ENCODE results near the gene WDR90. TPM values are rescaled to one million over a fixed set of nuclear protein-coding genes. Genes with fewer than 3 reads are reported as not detected.

WDR90 gene
- total RNA-seq, 1 experiment from 2014 or later, result 28.7 TPM

GRCh38 chr16:676565-676902, 27.4 kb downstream of the WDR90 start:
- no peak for DNase-seq (ENCODE audit: low spot score)

GRCh38 chr16:676913-677312, 27.7 kb downstream of the WDR90 start:
- DNase-seq (ENCODE audit: low spot score), result no peak

- DNase-seq (ENCODE audit: low spot score), result no peak
Measured at GRCh38 chr16:677316-678190, 28.4 kb downstream of the WDR90 start.

DNA sequence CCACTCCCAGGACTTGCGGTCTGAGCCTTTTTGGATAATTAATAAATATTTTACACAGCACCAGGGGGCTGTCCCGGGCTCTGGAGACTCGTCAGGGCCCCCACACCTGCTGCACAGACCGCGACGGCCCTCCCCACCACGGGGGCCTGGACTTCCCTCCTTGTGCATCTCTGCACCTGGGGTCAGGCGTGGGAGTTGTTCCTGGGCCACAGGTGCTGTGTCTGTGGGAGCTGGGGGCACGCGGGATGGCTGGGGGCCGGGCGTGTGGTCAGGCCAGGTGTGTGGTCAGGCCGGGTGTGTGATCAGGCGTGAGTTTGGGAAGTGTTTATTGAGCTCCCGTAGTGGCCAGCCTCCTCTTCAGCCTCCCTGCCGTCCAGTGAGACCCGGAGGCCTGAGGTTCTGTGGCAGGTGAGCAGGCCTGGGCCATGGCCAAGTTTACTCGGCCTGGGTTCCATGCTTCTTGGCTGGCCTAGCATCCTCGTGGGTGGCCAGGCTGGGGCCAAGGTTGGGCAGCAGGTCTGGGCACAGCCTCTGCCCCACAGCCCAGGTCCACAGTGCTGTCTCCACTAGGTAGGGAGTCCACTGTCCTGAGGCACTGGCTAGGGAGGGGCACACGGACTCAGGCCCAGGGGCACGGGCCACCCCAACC, 29.2 kb downstream of the WDR90 start:
- no peak for DNase-seq (ENCODE audit: low spot score)

- DNase-seq (ENCODE audit: low spot score), result no peak
Measured at GRCh38 chr16:678858-679813, 30.0 kb downstream of the WDR90 start.

DNA sequence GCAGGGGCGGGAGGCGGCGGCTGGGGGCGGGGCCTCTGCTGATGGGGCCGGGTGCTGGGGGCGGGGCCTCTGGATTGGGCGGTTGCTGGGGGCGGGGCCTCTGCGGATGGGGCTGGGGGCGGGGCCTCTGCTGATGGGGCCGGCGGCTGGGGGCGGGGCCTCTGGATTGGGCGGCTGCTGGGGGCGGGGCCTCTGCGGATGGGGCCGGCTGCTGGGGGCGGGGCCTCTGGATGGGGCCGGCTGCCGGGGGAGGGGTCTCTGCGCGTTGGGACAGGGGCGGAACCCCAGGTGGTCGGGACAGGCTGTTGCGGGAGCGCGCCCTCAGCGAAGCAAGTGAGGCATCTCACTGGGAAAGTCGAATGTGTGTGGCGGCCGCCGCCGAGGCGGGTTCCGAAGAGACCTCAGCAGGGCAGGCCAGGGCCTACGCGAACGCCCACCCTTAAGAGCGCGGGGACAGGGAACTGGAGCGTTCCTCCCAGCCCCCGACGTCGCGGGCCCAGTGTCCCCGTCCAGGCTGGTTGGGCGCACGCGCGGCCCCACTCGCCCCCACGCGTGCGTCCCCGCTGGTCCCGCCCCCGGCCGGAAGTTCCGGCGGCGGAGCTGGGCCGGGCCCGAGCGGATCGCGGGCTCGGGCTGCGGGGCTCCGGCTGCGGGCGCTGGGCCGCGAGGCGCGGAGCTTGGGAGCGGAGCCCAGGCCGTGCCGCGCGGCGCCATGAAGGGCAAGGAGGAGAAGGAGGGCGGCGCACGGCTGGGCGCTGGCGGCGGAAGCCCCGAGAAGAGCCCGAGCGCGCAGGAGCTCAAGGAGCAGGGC, 30.9 kb downstream of the WDR90 start, which contains the start of gene STUB1:
Gene STUB1 (plus strand): TSS at position 597 of the 811 bp plus-strand sequence. CDS start 116 bp downstream, at position 713.
- peak; percentile 77 for DNase-seq (ENCODE audit: low spot score)

- DNase-seq (ENCODE audit: low spot score), result no peak
Measured at GRCh38 chr16:680625-680945, 31.4 kb downstream of the WDR90 start.

DNA sequence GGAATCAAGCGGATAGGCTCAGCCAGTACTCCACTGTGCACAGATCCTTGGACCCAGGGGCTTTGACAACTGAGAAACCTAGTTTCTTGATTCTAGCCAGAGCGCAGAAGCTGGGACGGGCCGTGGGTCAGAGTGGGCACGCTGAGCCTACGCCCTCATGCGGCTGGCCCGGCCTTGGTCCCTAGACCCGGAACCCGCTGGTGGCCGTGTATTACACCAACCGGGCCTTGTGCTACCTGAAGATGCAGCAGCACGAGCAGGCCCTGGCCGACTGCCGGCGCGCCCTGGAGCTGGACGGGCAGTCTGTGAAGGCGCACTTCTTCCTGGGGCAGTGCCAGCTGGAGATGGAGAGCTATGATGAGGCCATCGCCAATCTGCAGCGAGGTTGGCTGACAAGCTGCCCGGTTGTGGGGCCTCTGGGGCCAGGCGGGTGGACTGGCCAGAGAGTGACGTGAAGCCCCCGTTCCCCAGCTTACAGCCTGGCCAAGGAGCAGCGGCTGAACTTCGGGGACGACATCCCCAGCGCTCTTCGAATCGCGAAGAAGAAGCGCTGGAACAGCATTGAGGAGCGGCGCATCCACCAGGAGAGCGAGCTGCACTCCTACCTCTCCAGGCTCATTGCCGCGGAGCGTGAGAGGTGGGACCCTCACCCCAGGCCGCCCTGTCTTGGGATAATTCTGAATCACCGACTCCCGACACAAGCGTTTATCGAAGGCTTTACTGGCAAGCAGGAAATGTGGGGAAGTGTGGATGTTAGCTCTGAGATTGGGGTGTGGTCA, 32.0 kb downstream of the WDR90 start:
- DNase-seq (ENCODE audit: low spot score), result peak; percentile 30

DNA sequence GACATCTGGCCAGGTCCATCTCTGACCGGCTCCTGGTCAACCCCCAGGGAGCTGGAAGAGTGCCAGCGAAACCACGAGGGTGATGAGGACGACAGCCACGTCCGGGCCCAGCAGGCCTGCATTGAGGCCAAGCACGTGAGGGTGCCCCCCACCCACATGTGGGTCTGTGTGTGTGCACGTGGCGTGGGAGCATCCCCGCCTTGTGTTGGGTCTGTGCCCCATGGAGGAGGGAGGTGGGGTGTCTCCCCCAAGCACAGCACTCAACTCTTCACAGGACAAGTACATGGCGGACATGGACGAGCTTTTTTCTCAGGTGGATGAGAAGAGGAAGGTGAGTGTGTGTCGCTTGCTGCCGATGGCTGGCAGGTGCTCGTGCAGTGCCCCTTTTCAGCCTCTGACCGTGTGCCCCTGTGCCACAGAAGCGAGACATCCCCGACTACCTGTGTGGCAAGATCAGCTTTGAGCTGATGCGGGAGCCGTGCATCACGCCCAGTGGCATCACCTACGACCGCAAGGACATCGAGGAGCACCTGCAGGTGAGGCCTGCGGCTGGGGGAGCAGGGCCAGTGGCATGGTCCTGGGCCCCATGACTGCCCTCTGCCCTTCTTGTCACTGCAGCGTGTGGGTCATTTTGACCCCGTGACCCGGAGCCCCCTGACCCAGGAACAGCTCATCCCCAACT, 32.7 kb downstream of the WDR90 start:
- DNase-seq (ENCODE audit: low spot score), result peak; percentile 65

DNA sequence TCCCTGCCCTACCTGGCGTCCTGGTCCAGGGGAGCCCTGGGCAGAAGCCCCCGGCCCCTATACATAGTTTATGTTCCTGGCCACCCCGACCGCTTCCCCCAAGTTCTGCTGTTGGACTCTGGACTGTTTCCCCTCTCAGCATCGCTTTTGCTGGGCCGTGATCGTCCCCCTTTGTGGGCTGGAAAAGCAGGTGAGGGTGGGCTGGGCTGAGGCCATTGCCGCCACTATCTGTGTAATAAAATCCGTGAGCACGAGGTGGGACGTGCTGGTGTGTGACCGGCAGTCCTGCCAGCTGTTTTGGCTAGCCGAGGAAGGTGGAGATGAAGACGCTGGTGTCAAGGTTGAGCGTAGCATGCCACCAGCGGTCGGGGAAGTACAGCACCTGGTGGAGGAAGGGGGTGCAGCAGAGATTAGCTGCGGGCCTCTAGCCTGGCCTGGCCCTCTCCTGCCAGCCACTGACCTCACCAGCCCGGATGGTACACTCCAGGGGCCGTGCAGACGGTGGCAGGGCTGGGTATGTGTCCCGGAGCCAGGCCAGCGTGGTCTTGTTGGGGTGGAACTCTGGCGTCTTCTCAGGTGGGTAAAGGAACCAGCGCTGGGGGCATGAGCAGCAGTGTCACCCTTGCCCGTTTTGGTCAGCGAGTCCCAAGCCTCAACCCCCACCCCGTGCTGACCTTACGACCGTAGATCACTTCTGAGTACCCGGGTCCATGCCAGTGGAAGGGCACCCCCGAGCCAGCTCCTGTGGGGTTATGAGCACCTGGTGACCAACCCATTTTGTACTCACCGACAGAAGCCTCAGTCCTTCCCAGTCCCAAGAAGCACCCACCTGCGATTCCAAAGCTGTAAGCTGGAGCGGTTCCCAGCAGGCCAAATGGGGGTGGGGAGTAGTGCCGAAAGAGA, 33.6 kb downstream of the WDR90 start:
- DNase-seq (ENCODE audit: low spot score), result no peak

GRCh38 chr16:683396-684070, 34.4 kb downstream of the WDR90 start:
- DNase-seq (ENCODE audit: low spot score), result no peak

DNA sequence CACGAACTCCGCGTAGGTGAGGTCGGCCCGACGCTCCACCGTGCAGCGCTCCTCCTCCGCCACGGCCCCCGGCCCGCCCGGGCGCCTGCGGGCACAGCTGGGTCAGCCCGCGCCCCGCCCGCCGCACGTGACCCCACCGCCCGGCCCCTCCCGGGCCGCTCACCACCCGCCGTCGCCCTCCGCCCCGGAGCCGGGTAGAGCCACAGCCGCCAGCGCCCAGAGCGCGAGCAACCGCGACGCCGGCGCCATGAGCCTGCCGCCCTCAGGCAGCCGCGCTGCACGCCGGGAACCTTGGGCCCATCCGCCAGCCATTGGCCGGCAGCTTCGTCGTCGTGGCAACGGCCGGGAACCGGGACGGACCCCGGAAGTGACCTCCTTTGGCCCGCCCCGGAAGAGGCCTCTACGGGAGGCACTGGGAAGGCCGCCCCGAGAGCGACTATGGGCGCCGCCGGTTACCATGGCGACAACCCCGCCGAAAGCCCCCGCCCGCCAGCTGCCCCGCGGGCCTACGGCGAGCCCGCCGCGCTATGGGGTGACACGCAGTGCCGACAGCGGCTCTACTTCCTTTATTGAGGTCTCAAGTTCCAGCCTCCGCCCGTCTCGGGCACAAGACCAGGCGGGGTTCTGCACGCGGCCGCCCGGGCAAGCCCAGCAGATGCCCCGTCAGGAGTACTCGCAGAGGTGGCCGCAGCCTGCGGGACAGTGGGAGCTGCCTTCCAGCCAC, 35.1 kb downstream of the WDR90 start, which contains the start of gene JMJD8:
Gene JMJD8 (minus strand): TSS at position 264 of the 724 bp plus-strand sequence. CDS start 15 bp downstream, at position 249.
- no peak for DNase-seq (ENCODE audit: low spot score)

DNA sequence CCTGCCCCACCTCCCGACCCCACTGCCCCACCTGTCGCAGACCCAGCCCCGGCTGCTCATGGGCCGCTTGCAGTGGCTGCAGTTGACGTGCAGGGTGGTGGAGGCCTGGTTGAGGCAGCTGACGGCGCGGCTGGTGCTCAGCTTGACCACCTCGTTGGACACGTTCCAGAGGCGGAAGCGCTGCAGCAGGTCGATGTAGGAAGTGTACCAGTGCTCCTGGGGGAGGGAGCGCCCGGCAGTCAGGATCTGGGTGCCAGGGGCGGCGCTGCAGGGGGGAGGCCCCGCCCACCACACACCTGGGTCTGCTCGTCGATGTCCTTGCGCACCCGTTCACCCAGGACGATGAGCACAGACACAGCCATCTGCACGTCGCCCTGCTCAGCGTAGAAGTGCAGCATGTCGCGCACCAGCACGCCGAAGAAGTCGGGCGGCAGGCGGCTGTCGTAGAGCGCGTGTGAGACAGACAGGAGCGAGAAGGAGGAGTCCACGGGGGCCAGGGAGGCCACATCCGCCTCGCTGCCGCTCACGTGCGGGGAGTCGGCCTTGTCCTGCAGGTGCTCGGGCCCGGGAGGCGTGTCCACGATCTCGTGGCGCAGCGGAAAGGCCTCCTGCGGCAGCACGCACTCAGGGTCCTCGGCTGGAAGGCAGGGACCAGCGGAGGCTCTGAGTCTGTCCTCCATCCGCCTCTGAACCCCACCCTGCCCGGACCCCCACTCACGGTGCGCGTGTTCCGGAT, 36.0 kb downstream of the WDR90 start:
- DNase-seq (ENCODE audit: low spot score), result no peak

DNA sequence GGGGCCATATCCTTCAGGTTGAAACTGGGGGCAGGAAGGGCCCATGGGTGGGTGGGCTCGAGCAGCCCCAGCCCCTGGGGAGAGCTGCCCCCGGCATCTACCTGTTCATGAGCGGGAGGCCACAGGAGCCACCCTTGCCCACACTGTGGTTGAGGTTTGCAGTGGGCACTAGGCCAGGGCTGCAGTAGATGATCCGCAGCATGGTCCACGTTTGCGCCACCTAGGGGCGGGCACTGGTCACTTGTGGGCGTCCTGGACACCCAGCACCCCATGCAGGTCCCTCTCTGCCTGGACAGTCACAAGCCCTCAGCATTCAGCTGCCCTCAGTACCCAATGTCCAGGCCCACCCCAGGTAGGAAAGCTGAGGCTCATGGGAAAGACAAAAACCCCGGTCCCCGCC, 36.8 kb downstream of the WDR90 start:
- peak; percentile 73 for DNase-seq (ENCODE audit: low spot score)

GRCh38 chr16:686459-687260, 37.5 kb downstream of the WDR90 start:
- no peak for DNase-seq (ENCODE audit: low spot score)

- no peak for DNase-seq (ENCODE audit: low spot score)
Measured at GRCh38 chr16:687499-687898, 38.3 kb downstream of the WDR90 start.
